Neural progenitor cell (in vitro differentiated cells): ENCODE data around the gene BPIFB2. TPM values are rescaled to one million over a fixed set of nuclear protein-coding genes. Genes with fewer than 3 reads are reported as not detected.

Experiments
- DNase-seq: peaks from one replicate; pipeline ENCODE4 v3.0.0-alpha.2; 2016; ENCODE audit warnings: low spot score
- H2AFZ ChIP-seq: fragments of 200-600 bp; sonication (generic); replicated peaks from 2 replicates; pipeline ENCODE4 v1.6.1; 2016; ENCODE audit warnings: antibody characterized with exemption
- H3F3A ChIP-seq: fragments of 200-600 bp; sonication (generic); 2 replicates; pipeline ENCODE4 v1.6.1; 2016; ENCODE audit warnings: antibody characterized with exemption, low read depth
- H3K27ac ChIP-seq: fragments of 200-600 bp; sonication (generic); 2 replicates; pipeline ENCODE4 v1.5.1; 2016; ENCODE audit warnings: mild to moderate bottlenecking
- H3K27me3 ChIP-seq: fragments of 200-600 bp; sonication (generic); 2 replicates; pipeline ENCODE4 v1.6.1; 2016; ENCODE audit warnings: mild to moderate bottlenecking, moderate library complexity
- H3K36me3 ChIP-seq: fragments of 200-600 bp; sonication (generic); 2 replicates; pipeline ENCODE4 v1.5.1; 2016
- H3K4me1 ChIP-seq: fragments of 200-600 bp; sonication (generic); 2 replicates; pipeline ENCODE4 v1.6.1; 2016; ENCODE audit warnings: mixed run types
- H3K4me2 ChIP-seq: fragments of 200-600 bp; sonication (generic); 2 replicates; pipeline ENCODE4 v1.6.1; 2016
- H3K4me3 ChIP-seq: fragments of 200-600 bp; sonication (generic); 2 replicates; pipeline ENCODE4 v1.5.1; 2016
- H3K79me2 ChIP-seq: fragments of 200-600 bp; sonication (generic); 2 replicates; pipeline ENCODE4 v1.6.1; 2016; ENCODE audit warnings: low read depth
- H3K9ac ChIP-seq: fragments of 200-600 bp; sonication (generic); 2 replicates; pipeline ENCODE4 v1.6.1; 2016
- H3K9me3 ChIP-seq: fragments of 200-600 bp; sonication (generic); 2 replicates; pipeline ENCODE4 v1.5.1; 2016; ENCODE audit warnings: low read depth
- H4K20me1 ChIP-seq: fragments of 200-600 bp; sonication (generic); 2 replicates; pipeline ENCODE4 v1.6.1; 2016; ENCODE audit warnings: low read depth
- H3K27ac Mint-ChIP-seq: 3 replicates; pipeline ENCODE4 v1.8.0; 2021; ENCODE audit warnings: mixed read lengths
- H3K27me3 Mint-ChIP-seq: 2 replicates; pipeline ENCODE4 v1.8.0; 2022; ENCODE audit warnings: low read depth, mild to moderate bottlenecking, inconsistent platforms, moderate library complexity, mixed read lengths; ENCODE audit not compliant: insufficient read depth
- H3K36me3 Mint-ChIP-seq: 3 replicates; pipeline ENCODE4 v1.8.0; 2021; ENCODE audit warnings: mixed read lengths
- H3K4me1 Mint-ChIP-seq: 3 replicates; pipeline ENCODE4 v1.8.0; 2021; ENCODE audit warnings: mixed read lengths
- H3K4me3 Mint-ChIP-seq: 3 replicates; pipeline ENCODE4 v1.8.0; 2021; ENCODE audit warnings: mild to moderate bottlenecking, moderate library complexity, mixed read lengths
- H3K9me3 Mint-ChIP-seq: 3 replicates; pipeline ENCODE4 v1.8.0; 2020; ENCODE audit warnings: mixed read lengths
- CTCF ChIP-seq: fragments of 200-600 bp; sonication (generic); IDR thresholded peaks from 2 replicates; pipeline ENCODE4 v1.5.1; 2017; ENCODE audit warnings: antibody characterized with exemption, mild to moderate bottlenecking
- EZH2 ChIP-seq: fragments of 200-600 bp; sonication (generic); IDR thresholded peaks from 2 replicates; pipeline ENCODE4 v1.6.1; 2017; ENCODE audit warnings: antibody characterized with exemption, mild to moderate bottlenecking, moderate library complexity
- EZH2phosphoT487 ChIP-seq: fragments of 200-600 bp; sonication (generic); IDR thresholded peaks from 2 replicates; pipeline ENCODE4 v1.6.1; 2017; ENCODE audit warnings: antibody characterized with exemption
- total RNA-seq: library from RNA; depleted of rRNA; stranded (reverse); fragments of >200 nt; gene quantifications from 2 replicates; pipeline ENCODE4 v1.2.3, GENCODE V29; 2015; ENCODE audit warnings: low replicate concordance

Gene BPIFB2
- total RNA-seq, 1 donor from 2014 or later, result not detected

DNA sequence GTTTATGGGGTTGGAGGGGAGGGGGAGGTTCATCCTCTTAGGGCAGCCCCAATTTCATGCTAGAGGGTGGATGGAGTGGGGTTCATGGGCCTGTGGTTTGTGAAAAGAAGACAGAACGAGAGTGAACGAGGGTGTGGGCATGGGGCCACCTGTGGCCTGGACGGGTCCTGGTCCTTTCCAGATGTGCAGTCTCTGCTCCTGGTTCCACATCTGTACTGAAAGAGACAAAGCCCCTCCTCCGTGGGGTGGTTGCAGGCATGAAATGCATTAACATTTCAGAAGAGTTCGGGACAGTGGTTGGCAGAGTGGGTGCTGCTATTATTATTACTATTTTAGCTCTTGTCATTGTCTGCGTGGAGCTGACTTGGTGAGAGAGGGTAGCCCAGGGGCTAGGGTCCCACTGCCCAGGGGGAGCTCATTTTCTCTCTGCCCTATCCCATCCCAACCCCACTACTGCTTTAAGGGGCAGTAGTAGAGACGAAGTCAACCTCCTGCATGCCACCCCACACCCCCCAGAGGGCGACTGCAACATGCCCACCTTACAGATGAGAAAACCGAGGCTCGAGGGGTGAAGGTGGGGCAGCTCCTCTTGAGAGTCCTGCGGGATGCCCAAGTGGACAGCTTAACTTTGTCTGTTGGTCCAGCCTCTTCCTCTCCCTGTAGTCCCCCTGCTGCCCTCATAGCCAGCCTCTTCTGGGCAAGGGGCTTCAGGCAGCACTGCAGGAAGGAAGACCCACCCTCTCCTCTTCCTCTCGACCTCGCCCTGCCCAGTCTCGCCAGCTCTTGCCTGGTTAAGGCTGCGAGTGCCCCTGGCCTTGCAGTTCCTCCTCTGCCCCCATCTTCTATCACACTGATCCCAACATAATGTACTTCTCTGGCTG lies 8.4 kb downstream of the BPIFB2 start:
- no peak overlapping the region for H3K4me3 Mint-ChIP-seq
- Histone ChIP-seq H3F3A (no peaks in the 10 kb centered on the region), H3K4me1 (no peaks in the 10 kb centered on the region), H3K9me3 (no peaks in the 10 kb centered on the region), H3K9ac (no peak overlapping the region), H3K27me3 (no peaks in the 10 kb centered on the region), H3K4me2 (no peak overlapping the region), H3K27ac (no peak overlapping the region), H3K4me3 (no peak overlapping the region), H3K36me3 (no peaks in the 10 kb centered on the region), H4K20me1 (no peaks in the 10 kb centered on the region), H3K79me2 (no peaks in the 10 kb centered on the region), H2AFZ (no peak overlapping the region)
- TF ChIP-seq CTCF, result no peak
- no peak for TF ChIP-seq EZH2phosphoT487
- TF ChIP-seq EZH2, result no peak
- no peaks in the 10 kb centered on the region for H3K9me3 Mint-ChIP-seq
- H3K36me3 Mint-ChIP-seq, result no peaks in the 10 kb centered on the region
- peaks cover 19% of the 10 kb centered on the region for H3K4me1 Mint-ChIP-seq
- H3K27me3 Mint-ChIP-seq, result peaks cover 20% of the 10 kb centered on the region
- no peak for DNase-seq
- no peak overlapping the region for H3K27ac Mint-ChIP-seq

- H3K9ac ChIP-seq, result no peak overlapping the region
- no peak for TF ChIP-seq EZH2
- TF ChIP-seq EZH2phosphoT487, result no peak
- no peak for TF ChIP-seq CTCF
- no peaks in the 10 kb centered on the region for H3K4me1 ChIP-seq
- no peaks in the 10 kb centered on the region for H3K9me3 Mint-ChIP-seq
- H3K9me3 ChIP-seq, result no peaks in the 10 kb centered on the region
- DNase-seq, result no peak
- no peaks in the 10 kb centered on the region for H3K27me3 ChIP-seq
- no peaks in the 10 kb centered on the region for H3K79me2 ChIP-seq
- no peak overlapping the region for H3K4me3 ChIP-seq
- no peaks in the 10 kb centered on the region for H3F3A ChIP-seq
- H3K27ac ChIP-seq, result no peak overlapping the region
- H3K36me3 ChIP-seq, result no peaks in the 10 kb centered on the region
- no peaks in the 10 kb centered on the region for H3K36me3 Mint-ChIP-seq
- H2AFZ ChIP-seq, result no peak overlapping the region
- H4K20me1 ChIP-seq, result no peaks in the 10 kb centered on the region
- no peak overlapping the region for H3K4me3 Mint-ChIP-seq
- no peak overlapping the region for H3K27ac Mint-ChIP-seq
- H3K27me3 Mint-ChIP-seq, result peaks cover 20% of the 10 kb centered on the region
- H3K4me2 ChIP-seq, result no peak overlapping the region
- H3K4me1 Mint-ChIP-seq, result peaks cover 19% of the 10 kb centered on the region
These were observed 9.1 kb downstream of the BPIFB2 start for GRCh38 chr20:33016581-33017109.

DNA sequence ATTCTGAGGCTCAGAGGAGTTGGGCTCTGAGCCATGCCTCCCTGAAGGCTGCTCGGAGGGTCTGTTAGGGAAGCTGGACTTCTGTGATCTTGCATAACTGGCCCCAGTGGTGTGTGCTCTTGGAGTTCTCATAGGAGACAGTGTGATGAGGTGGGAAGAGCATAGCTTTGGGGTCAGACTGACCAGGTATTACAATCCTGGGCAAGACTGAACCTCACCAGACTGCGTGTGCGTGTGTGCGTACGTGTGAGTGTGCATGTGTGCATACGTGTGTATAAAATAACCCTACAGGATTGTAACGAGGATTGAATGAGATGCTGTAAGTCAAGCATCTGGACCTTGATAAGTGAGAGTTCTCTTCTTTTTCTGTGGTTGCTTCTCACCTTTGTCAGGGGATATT lies 10.0 kb downstream of the BPIFB2 start:
- Mint-ChIP-seq H3K36me3 (no peaks in the 10 kb centered on the region), H3K27ac (no peak overlapping the region), H3K4me1 (peaks cover 14% of the 10 kb centered on the region), H3K9me3 (no peaks in the 10 kb centered on the region), H3K27me3 (peaks cover 17% of the 10 kb centered on the region), H3K4me3 (no peak overlapping the region)
- H4K20me1 ChIP-seq, result no peaks in the 10 kb centered on the region
- no peak overlapping the region for H3K27ac ChIP-seq
- no peak for DNase-seq
- no peaks in the 10 kb centered on the region for H3K9me3 ChIP-seq
- H3K4me2 ChIP-seq, result no peak overlapping the region
- H3K79me2 ChIP-seq, result no peaks in the 10 kb centered on the region
- H2AFZ ChIP-seq, result no peak overlapping the region
- H3F3A ChIP-seq, result no peaks in the 10 kb centered on the region
- H3K9ac ChIP-seq, result no peak overlapping the region
- no peaks in the 10 kb centered on the region for H3K36me3 ChIP-seq
- H3K4me1 ChIP-seq, result no peaks in the 10 kb centered on the region
- H3K27me3 ChIP-seq, result no peaks in the 10 kb centered on the region
- H3K4me3 ChIP-seq, result no peak overlapping the region
- TF ChIP-seq EZH2phosphoT487 (no peak), EZH2 (no peak), CTCF (no peak)
